Measurements from ENCODE around the gene PROSER1.
A peak's percentile ranks its signal among the peaks of the same experiment; 100 is the strongest.

Gene PROSER1

GRCh38 chr13:39056018-39056417, 18.1 kb upstream of the PROSER1 start:
- Histone ChIP-seq H3K27ac (no peak overlapping the region), H3K36me3 (replicated peaks) (no peaks in the 10 kb centered on the region), H3K27me3 (replicated peaks) (no peaks in the 10 kb centered on the region), H3K4me3 (ENCODE audit: low read depth, low read length) (no peak overlapping the region)
- no peak for DNase-seq
- in situ Hi-C loops (cut with HindIII; ENCODE audit: low pct_ligation_motif_present, low sequenced_read_pairs) = no loop called here
- TF ChIP-seq CTCF (IDR thresholded peaks at IDR 0.05; ENCODE audit: low read depth, low read length, missing control alignments) = no peak

- no peak overlapping the region for H3K27ac ChIP-seq
- no peaks in the 10 kb centered on the region for H3K27me3 ChIP-seq (replicated peaks)
- no peak for TF ChIP-seq CTCF (IDR thresholded peaks at IDR 0.05; ENCODE audit: low read depth, low read length, missing control alignments)
- no peak for DNase-seq
- in situ Hi-C loops (cut with HindIII; ENCODE audit: low pct_ligation_motif_present, low sequenced_read_pairs) = no loop called here
- H3K36me3 ChIP-seq (replicated peaks) = no peaks in the 10 kb centered on the region
- no peak overlapping the region for H3K4me3 ChIP-seq (ENCODE audit: low read depth, low read length)
Observed at GRCh38 chr13:39054112-39054511, 16.2 kb upstream of the PROSER1 start.

DNA sequence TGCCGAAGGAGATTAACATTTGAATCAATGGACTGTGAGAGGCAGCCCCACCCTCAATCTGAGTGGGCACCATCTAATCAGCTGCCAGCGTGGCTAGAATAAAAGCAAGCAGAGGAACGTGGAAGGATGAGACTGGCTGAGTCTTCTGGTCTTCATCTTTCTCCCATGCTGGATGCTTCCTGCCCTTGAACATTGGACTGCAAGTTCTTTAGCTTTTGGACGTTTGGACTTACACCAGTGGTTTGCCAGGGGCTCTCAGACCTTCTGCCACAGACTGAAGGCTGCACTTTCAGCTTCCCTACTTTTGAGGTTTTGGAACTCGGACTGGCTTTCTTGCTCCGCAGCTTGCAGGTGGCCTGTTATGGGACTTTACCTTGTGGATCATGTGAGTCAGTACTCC, 15.1 kb upstream of the PROSER1 start:
- no peak for DNase-seq
- Histone ChIP-seq H3K36me3 (replicated peaks) (no peaks in the 10 kb centered on the region), H3K27me3 (replicated peaks) (no peaks in the 10 kb centered on the region), H3K27ac (no peak overlapping the region), H3K4me3 (ENCODE audit: low read depth, low read length) (no peak overlapping the region)
- in situ Hi-C loops (cut with HindIII; ENCODE audit: low pct_ligation_motif_present, low sequenced_read_pairs) = no loop called here
- TF ChIP-seq CTCF (IDR thresholded peaks at IDR 0.05; ENCODE audit: low read depth, low read length, missing control alignments) = no peak

GRCh38 chr13:39051157-39051556, 13.3 kb upstream of the PROSER1 start:
- DNase-seq = no peak
- TF ChIP-seq CTCF (IDR thresholded peaks at IDR 0.05; ENCODE audit: low read depth, low read length, missing control alignments) = peak; percentile 15
- in situ Hi-C loops (cut with HindIII; ENCODE audit: low pct_ligation_motif_present, low sequenced_read_pairs) = no loop called here
- Histone ChIP-seq H3K27me3 (replicated peaks) (no peaks in the 10 kb centered on the region), H3K27ac (no peak overlapping the region), H3K4me3 (ENCODE audit: low read depth, low read length) (no peak overlapping the region), H3K36me3 (replicated peaks) (no peaks in the 10 kb centered on the region)

- H3K4me3 ChIP-seq (ENCODE audit: low read depth, low read length) = no peak overlapping the region
- in situ Hi-C loops (cut with HindIII; ENCODE audit: low pct_ligation_motif_present, low sequenced_read_pairs) = no loop called here
- no peak overlapping the region for H3K27ac ChIP-seq
- H3K36me3 ChIP-seq (replicated peaks) = no peaks in the 10 kb centered on the region
- DNase-seq = no peak
- H3K27me3 ChIP-seq (replicated peaks) = no peaks in the 10 kb centered on the region
- no peak for TF ChIP-seq CTCF (IDR thresholded peaks at IDR 0.05; ENCODE audit: low read depth, low read length, missing control alignments)
Observed at GRCh38 chr13:39049274-39049673, 11.4 kb upstream of the PROSER1 start.

DNA sequence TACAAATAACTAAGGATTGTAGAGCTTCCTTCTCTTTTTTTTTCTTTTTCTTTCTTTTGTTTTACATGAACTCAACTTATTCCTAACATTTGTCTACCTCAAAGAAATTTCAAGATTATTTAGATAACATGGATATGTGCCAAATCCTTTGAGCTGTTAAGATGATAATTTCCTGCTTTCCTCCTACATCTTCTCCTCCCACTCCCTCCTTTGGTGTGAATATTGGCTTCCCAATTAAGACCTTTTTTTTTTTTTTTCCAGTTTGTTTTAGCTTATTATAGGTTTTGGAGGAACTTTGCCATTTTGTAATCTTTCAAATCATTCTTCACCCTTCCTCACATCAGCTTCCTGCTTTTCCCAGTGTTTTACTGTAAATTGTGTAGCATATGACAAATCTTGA, 10.9 kb upstream of the PROSER1 start:
- Histone ChIP-seq H3K4me3 (ENCODE audit: low read depth, low read length) (no peak overlapping the region), H3K27me3 (replicated peaks) (no peaks in the 10 kb centered on the region), H3K27ac (no peak overlapping the region), H3K36me3 (replicated peaks) (no peaks in the 10 kb centered on the region)
- DNase-seq = no peak
- no peak for TF ChIP-seq CTCF (IDR thresholded peaks at IDR 0.05; ENCODE audit: low read depth, low read length, missing control alignments)
- in situ Hi-C loops (cut with HindIII; ENCODE audit: low pct_ligation_motif_present, low sequenced_read_pairs) = no loop called here

All from brain microvascular endothelial cell (primary cell).